SK-N-MC (cell line): Measurements from ENCODE around the gene PRKAR1B.

Experiments
- EZH2 ChIP-seq: fragments of 200-600 bp; sonication (generic); IDR thresholded peaks from one replicate; pipeline ENCODE4 v1.6.1; 2017; ENCODE audit warnings: antibody characterized with exemption
- FOXP2 ChIP-seq: optimal IDR thresholded peaks from 2 replicates; pipeline ENCODE3; 2011; ENCODE audit warnings: mild to moderate bottlenecking, moderate library complexity; ENCODE audit not compliant: insufficient read depth; ENCODE audit errors: extremely low read length, control extremely low read depth
- POLR2AphosphoS5 ChIP-seq: IDR thresholded peaks from 2 replicates; pipeline ENCODE4 v1.6.1; 2012; ENCODE audit warnings: mild to moderate bottlenecking, low read depth, low read length, borderline replicate concordance

- TF ChIP-seq EZH2 (no peak), POLR2AphosphoS5 (no peak), FOXP2 (no peak)
Observed at GRCh38 chr7:627661-628401, 99.2 kb downstream of the PRKAR1B start.
